ENCODE measurements around the gene ADAMTS12.

Gene ADAMTS12

DNA sequence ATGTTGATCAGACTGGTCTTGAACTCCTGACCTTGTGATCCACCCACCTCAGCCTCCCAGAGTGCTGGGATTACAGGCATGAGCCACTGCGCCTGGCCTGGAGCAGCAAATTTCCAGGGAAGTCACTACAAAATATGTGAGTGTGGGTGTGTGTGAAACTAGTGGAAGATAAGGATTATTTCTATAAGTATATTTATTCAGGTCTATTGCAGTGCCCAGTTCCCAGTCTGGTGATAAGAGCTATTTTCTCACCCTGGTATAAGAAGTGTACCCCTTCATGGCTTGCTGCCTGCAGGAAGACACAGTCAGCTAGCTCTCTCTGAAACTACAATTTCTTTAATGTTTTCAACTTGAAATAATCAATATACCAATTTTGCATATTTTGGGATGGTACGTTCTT, 414.0 kb downstream of the ADAMTS12 start:
- H3K4me2 ChIP-seq (ENCODE audit: low read length) = no peak overlapping the region

DNA sequence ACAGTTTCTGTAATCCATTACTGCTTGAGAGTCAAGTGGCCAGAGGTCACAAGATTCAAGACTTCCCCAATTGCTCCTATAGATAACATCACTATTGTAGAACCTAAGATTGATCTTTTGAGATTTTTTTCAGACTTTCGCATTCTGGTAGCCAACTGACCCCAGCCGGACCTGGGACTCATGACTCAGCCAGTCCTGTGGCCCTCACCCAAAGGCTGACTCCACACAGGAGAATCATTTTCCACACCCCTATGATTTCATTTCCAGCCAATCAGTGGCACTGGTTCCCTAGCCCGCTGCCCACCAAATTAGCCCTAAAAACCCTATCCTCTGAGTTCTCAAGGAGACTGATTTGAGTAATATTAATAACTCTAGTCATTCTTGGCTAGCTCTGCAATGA, 414.8 kb downstream of the ADAMTS12 start:
- no peak overlapping the region for H2AFZ ChIP-seq
- H3K4me3 ChIP-seq (ENCODE audit: low read depth, low read length) = no peak overlapping the region
- no peak overlapping the region for H3K9ac ChIP-seq
- TF ChIP-seq, protein P1, sequence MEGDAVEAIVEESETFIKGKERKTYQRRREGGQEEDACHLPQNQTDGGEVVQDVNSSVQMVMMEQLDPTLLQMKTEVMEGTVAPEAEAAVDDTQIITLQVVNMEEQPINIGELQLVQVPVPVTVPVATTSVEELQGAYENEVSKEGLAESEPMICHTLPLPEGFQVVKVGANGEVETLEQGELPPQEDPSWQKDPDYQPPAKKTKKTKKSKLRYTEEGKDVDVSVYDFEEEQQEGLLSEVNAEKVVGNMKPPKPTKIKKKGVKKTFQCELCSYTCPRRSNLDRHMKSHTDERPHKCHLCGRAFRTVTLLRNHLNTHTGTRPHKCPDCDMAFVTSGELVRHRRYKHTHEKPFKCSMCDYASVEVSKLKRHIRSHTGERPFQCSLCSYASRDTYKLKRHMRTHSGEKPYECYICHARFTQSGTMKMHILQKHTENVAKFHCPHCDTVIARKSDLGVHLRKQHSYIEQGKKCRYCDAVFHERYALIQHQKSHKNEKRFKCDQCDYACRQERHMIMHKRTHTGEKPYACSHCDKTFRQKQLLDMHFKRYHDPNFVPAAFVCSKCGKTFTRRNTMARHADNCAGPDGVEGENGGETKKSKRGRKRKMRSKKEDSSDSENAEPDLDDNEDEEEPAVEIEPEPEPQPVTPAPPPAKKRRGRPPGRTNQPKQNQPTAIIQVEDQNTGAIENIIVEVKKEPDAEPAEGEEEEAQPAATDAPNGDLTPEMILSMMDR (IDR thresholded peaks at IDR 0.05) = no peak
- H3K4me2 ChIP-seq (ENCODE audit: low read length) = no peak overlapping the region
- no peak overlapping the region for H3K27ac ChIP-seq
- H3K36me3 ChIP-seq (ENCODE audit: control insufficient read depth, insufficient read depth, low read length) = no peaks in the 10 kb centered on the region
- H3K27me3 ChIP-seq (ENCODE audit: control insufficient read depth, insufficient read depth, low read length) = no peaks in the 10 kb centered on the region
- no peaks in the 10 kb centered on the region for H3K9me3 ChIP-seq (ENCODE audit: control insufficient read depth, low read length)
- no peaks in the 10 kb centered on the region for H3K4me1 ChIP-seq
- H3K79me2 ChIP-seq = no peaks in the 10 kb centered on the region

More for the DNA sequence above, 414.0 kb downstream of the ADAMTS12 start:
- Histone ChIP-seq H3K79me2 (no peaks in the 10 kb centered on the region), H3K9ac (no peak overlapping the region), H3K36me3 (ENCODE audit: control insufficient read depth, insufficient read depth, low read length) (no peaks in the 10 kb centered on the region), H3K4me3 (ENCODE audit: low read depth, low read length) (no peak overlapping the region), H2AFZ (no peak overlapping the region), H3K27me3 (ENCODE audit: control insufficient read depth, insufficient read depth, low read length) (no peaks in the 10 kb centered on the region), H3K27ac (no peak overlapping the region), H3K9me3 (ENCODE audit: control insufficient read depth, low read length) (no peaks in the 10 kb centered on the region), H3K4me1 (no peaks in the 10 kb centered on the region)
- TF ChIP-seq, protein P1 (IDR thresholded peaks at IDR 0.05) = no peak

DNA sequence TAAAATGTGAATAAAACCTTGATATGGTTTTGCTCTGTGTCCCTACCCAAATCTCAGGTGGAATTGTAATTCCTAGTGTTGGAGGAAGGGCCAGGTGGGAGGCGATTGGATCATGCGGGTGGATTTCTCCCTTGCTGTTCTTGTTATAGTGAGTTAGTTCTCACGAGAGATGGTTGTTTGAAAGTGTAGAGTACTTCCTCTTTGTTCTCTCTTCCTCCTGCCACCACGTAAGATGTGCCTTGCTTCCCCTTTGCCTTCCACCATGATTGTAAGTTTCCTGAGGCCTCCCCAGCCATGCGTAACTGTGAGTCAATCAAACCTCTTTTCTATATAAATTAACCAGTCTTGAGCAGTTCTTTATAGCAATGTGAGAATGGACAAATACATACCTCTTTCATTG, 416.1 kb downstream of the ADAMTS12 start:
- TF ChIP-seq, protein P1 (IDR thresholded peaks at IDR 0.05) = no peak
- no peak overlapping the region for H3K27ac ChIP-seq
- H3K9me3 ChIP-seq (ENCODE audit: control insufficient read depth, low read length) = no peaks in the 10 kb centered on the region
- H2AFZ ChIP-seq = no peak overlapping the region
- no peaks in the 10 kb centered on the region for H3K79me2 ChIP-seq
- no peaks in the 10 kb centered on the region for H3K36me3 ChIP-seq (ENCODE audit: control insufficient read depth, insufficient read depth, low read length)
- no peak overlapping the region for H3K4me2 ChIP-seq (ENCODE audit: low read length)
- no peaks in the 10 kb centered on the region for H3K27me3 ChIP-seq (ENCODE audit: control insufficient read depth, insufficient read depth, low read length)
- H3K4me1 ChIP-seq = no peaks in the 10 kb centered on the region
- no peak overlapping the region for H3K4me3 ChIP-seq (ENCODE audit: low read depth, low read length)
- H3K9ac ChIP-seq = no peak overlapping the region

DNA sequence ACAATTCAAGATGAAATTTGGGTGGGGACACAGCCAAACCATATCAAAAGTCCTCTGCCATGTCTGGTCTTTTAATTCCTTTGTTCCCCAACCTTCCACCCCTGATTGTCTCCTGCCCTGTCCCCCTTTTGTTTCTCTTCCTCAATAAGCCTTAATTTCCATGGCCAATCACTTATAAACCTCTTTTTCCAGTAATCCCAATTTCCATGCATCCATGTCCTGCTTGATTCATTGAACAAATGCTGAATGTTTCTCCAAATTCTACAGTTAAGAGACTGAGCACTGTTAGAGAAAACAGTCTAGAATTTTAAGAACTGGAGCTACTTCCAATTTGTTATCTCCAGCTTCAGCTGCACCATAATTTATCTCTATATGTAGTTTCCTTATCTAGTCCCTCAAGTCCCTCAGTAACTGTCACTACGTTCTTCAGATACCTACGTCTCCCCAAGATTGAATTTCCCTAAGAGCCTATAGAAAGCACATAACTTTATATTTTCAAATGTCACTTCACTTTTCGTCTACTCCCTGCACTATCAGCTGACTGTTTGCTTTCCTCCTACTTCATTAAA, 416.8 kb downstream of the ADAMTS12 start:
- H3K79me2 ChIP-seq = no peaks in the 10 kb centered on the region
- H3K4me1 ChIP-seq = peaks cover 4% of the 10 kb centered on the region
- TF ChIP-seq, protein P1 (IDR thresholded peaks at IDR 0.05) = no peak
- no peak overlapping the region for H3K27ac ChIP-seq
- no peak overlapping the region for H2AFZ ChIP-seq
- H3K9me3 ChIP-seq (ENCODE audit: control insufficient read depth, low read length) = no peaks in the 10 kb centered on the region
- H3K4me2 ChIP-seq (ENCODE audit: low read length) = no peak overlapping the region
- no peaks in the 10 kb centered on the region for H3K27me3 ChIP-seq (ENCODE audit: control insufficient read depth, insufficient read depth, low read length)
- no peak overlapping the region for H3K4me3 ChIP-seq (ENCODE audit: low read depth, low read length)
- no peak overlapping the region for H3K9ac ChIP-seq
- no peaks in the 10 kb centered on the region for H3K36me3 ChIP-seq (ENCODE audit: control insufficient read depth, insufficient read depth, low read length)

DNA sequence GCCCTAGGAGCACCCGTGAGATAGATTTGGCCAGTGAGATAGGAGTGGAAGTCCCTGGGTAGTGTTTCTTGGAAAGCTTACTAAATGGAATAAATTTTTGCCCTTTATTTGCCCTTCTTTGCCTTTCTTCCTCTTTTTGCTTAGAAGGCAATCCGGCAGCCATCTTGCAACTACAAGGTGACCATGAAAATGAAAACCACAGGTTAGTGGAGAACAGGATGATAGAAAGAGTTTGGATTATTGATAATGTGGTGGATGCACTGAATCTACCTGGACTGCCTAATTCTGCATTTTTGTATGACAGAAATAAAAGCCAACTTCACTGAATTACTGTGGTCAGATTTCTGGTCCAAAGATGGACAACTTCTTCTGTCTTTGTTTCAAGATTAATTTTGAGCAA, 417.8 kb downstream of the ADAMTS12 start:
- no peaks in the 10 kb centered on the region for H3K36me3 ChIP-seq (ENCODE audit: control insufficient read depth, insufficient read depth, low read length)
- H3K4me3 ChIP-seq (ENCODE audit: low read depth, low read length) = no peak overlapping the region
- no peaks in the 10 kb centered on the region for H3K27me3 ChIP-seq (ENCODE audit: control insufficient read depth, insufficient read depth, low read length)
- TF ChIP-seq, protein P1 (IDR thresholded peaks at IDR 0.05) = no peak
- no peaks in the 10 kb centered on the region for H3K9me3 ChIP-seq (ENCODE audit: control insufficient read depth, low read length)
- H3K4me2 ChIP-seq (ENCODE audit: low read length) = no peak overlapping the region
- H3K27ac ChIP-seq = no peak overlapping the region
- H2AFZ ChIP-seq = no peak overlapping the region
- peaks cover 4% of the 10 kb centered on the region for H3K4me1 ChIP-seq
- H3K9ac ChIP-seq = no peak overlapping the region
- no peaks in the 10 kb centered on the region for H3K79me2 ChIP-seq
